Activated CD8-positive, alpha-beta memory T cell treated with anti-CD3 and anti-CD28 coated beads, Interleukin-2, amount 50 U/mL, for 1 hour (primary cell): Measurements from ENCODE around the gene PACC1.
"Not testable (repeated sequence)": the region's sequence is repeated elsewhere in the genome, so short reads cannot be mapped to it uniquely, and the experiment has no call there.

ENCODE experiments used
- DNase-seq: peaks from one replicate; pipeline ENCODE4 v3.0.0-alpha.2; 2020; ENCODE audit errors: extremely low read depth

Gene PACC1

DNA sequence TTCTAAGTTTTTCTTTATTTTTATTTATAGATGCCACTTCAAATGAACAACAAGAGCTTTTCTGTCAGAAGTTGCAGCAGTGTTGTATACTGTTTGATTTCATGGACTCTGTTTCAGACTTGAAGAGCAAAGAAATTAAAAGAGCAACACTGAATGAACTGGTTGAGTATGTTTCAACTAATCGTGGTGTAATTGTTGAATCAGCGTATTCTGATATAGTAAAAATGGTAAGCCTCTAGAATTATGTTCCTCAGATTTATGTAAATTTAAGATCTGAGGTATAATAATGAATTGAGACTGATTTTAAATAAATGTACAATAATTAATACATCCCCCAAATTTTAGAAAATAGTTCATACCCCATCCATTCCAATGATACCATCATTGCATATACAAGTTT is 85.6 kb downstream of the PACC1 start:
- DNase-seq: no peak

- DNase-seq: no peak
These were observed 86.4 kb downstream of the PACC1 start for GRCh38 chr1:212328248-212328647.

- DNase-seq: no peak
These were observed 88.1 kb downstream of the PACC1 start for GRCh38 chr1:212326541-212326940.

DNA sequence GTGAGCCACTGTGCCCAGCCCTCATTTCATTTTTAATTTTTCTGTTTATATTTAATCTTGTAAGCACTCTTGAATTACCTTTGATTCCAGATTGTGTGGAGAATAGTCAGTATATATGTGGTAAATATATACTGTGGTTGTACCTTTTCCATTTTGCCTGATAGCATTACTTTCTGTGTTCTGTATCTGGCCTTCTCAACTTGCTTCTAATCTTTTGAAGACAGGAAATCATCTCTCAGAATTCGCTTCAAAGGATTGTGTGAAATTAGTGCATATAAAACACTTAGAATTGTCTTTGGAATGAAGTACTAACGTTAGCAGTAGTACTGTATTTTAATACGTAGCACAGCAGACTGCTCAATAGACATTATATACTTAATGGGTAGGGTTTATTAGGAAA is 91.6 kb downstream of the PACC1 start:
- no peak for DNase-seq

DNA sequence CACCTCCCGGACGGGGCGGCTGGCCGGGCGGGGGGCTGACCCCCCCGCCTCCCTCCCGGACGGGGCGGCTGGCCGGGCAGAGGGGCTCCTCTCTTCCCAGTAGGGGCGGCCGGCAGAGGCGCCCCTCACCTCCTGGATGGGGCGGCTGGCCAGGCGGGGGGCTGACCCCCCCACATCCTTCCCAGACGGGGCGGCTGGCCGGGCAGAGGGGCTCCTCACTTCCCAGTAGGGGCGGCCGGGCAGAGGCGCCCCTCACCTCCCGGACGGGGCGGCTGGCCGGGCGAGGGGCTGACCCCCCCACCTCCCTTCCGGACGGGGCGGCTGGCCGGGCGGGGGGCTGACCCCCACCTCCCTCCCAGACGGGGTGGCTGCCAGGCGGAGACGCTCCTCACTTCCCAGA is 93.7 kb downstream of the PACC1 start:
- DNase-seq: not testable (repeated sequence)

- DNase-seq: no peak
These were observed 96.8 kb downstream of the PACC1 start for GRCh38 chr1:212317916-212318315.

DNA sequence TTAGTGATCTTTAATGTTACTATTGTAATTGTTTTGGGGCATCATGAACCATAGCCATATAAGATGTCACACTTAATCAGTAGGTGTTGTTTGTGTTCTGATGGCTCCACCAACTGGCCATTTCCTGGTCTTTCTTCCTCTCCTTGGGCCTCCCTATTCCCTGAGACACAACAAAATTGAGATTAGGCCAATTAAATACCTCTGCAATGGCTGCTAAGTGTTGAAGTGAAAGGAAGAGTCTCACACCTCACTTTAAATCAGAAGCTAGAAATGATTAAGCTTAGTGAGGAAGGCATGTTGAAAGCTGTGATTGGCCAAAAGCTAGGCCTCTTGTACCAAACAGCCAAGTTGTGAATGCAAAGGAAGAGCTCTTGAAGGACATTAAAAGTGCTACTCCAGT is 98.8 kb downstream of the PACC1 start:
- no peak for DNase-seq

DNA sequence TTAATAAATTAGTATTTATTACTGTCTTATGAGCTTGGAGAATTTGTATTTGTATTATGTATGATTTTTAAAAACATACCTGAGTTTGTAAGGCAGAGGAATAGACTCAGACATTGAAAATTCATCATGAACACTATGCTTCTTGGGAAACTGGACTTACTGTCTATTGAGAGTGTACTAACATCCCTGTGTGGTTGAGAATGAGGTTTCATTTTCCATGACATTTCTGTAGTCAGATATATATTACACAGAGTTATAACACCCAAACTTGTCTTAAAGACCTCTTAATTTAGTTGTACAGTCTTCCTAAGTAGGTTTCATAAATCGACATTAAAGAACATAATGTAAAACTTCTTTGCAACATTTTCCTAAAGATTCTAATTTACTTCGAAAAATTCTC is 99.5 kb downstream of the PACC1 start:
- no peak for DNase-seq
